HG03354 (cell line): ENCODE results near the gene UBL4B.

Experiments used
- ATAC-seq: cut with Tn5 transposase; IDR thresholded peaks from one replicate; pipeline ENCODE4 v1.9.1; 2021; ENCODE audit warnings: mild to moderate bottlenecking; ENCODE audit not compliant: unreplicated experiment, poor library complexity, severe bottlenecking

UBL4B gene

GRCh38 chr1:110084227-110085078 is 27.8 kb upstream of the UBL4B start:
- no peak for ATAC-seq

GRCh38 chr1:110085671-110086070 is 26.6 kb upstream of the UBL4B start:
- no peak for ATAC-seq

- ATAC-seq = no peak
Measured at GRCh38 chr1:110086961-110087360, 25.3 kb upstream of the UBL4B start.

- ATAC-seq = peak; percentile 75
Measured at GRCh38 chr1:110087812-110088738, 24.2 kb upstream of the UBL4B start.

GRCh38 chr1:110088739-110089316 is 23.4 kb upstream of the UBL4B start:
- ATAC-seq = no peak

GRCh38 chr1:110089561-110090275 is 22.5 kb upstream of the UBL4B start:
- ATAC-seq = no peak

GRCh38 chr1:110091381-110091780 is 20.9 kb upstream of the UBL4B start:
- no peak for ATAC-seq

GRCh38 chr1:110091791-110092190 is 20.5 kb upstream of the UBL4B start:
- no peak for ATAC-seq

- no peak for ATAC-seq
Measured at GRCh38 chr1:110092991-110093390, 19.3 kb upstream of the UBL4B start.

- no peak for ATAC-seq
Measured at GRCh38 chr1:110094931-110095654, 17.1 kb upstream of the UBL4B start.

- ATAC-seq = no peak
Measured at GRCh38 chr1:110097507-110098221, 14.6 kb upstream of the UBL4B start.

GRCh38 chr1:110098222-110099026 is 13.8 kb upstream of the UBL4B start:
- no peak for ATAC-seq

GRCh38 chr1:110100335-110100734 is 11.9 kb upstream of the UBL4B start:
- ATAC-seq = no peak

GRCh38 chr1:110102081-110102480 is 10.2 kb upstream of the UBL4B start:
- ATAC-seq = no peak

GRCh38 chr1:110106013-110106941 is 6.0 kb upstream of the UBL4B start:
- no peak for ATAC-seq

- no peak for ATAC-seq
Measured at GRCh38 chr1:110107867-110108469, 4.3 kb upstream of the UBL4B start.
